Measurements from ENCODE around the gene IKBIP. TPM values are rescaled to one million over a fixed set of nuclear protein-coding genes. Genes with fewer than 3 reads are reported as not detected.
A peak's percentile ranks its signal among the peaks of the same experiment; 100 is the strongest.

IKBIP gene
- total RNA-seq, 1 donor from 2014 or later: 8.6 TPM

DNA sequence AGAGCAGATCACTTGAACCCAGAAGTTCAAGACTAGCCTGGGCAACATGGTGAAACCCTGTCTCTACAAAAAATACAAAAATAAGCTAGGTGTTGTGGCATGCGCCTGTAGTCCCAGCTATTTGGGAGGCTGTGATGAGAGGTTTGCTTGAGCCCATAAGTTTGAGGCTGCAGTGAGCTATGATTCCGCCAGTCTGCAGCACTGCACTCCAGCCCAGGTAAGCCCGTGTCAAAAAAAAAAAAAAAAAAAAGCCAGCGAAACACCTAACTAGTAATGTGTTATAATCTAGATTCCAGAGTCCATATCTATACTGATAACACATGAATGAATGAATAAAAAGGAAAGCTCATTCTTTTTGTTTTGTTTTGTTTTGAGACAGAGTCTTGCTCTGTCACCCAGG lies 69.6 kb downstream of the IKBIP start:
- DNase-seq: no peak

Small RNA genes within 50 kb of the gene (small RNA-seq; reads per million reads assigned to genes)
- gene SNORA53: 4.8 reads per million, percentile 89 among the genes with 10 or more reads in this experiment

Other genes starting within 250 kb of the IKBIP start
- 154 TPM for gene TMPO, start 129.2 kb downstream of the IKBIP start, total RNA-seq
- 200 TPM for gene SLC25A3, start 51.1 kb downstream of the IKBIP start, total RNA-seq
- gene APAF1, start 502 bp upstream of the IKBIP start, total RNA-seq: 32.4 TPM

Data from occipital lobe (tissue), 3 donors.